ENCODE data around the gene CTNNBIP1. TPM values are rescaled to one million over a fixed set of nuclear protein-coding genes. Genes with fewer than 3 reads are reported as not detected.

Gene CTNNBIP1
- total and polyA plus RNA-seq, 4 experiments from 2014 or later: 6.3 to 10.1 (median 9.5) TPM

GRCh38 chr1:9886092-9886742 lies 23.9 kb downstream of the CTNNBIP1 start:
- intact Hi-C loops (cut with micrococcal nuclease): no loop called here
- CTCF ChIA-PET (ENCODE audit: partially characterized antibody): interaction anchor here (0.7 to 1.4 kb wide), 2 partner anchors 63 to 64 kb away, joined by 3 read pairs; no protein-coding TSS in a partner anchor

GRCh38 chr1:9884805-9885204 lies 25.3 kb downstream of the CTNNBIP1 start:
- ChIA-PET CTCF (ENCODE audit: partially characterized antibody) (interaction anchor here (1.0 to 2.0 kb wide), 3 partner anchors 16 to 301 kb away, joined by 3 to 5 read pairs (median 3); no protein-coding TSS in a partner anchor), POLR2A (ENCODE audit: partially characterized antibody) (no interaction called here)
- Histone ChIP-seq H3K36me3 (ENCODE audit: insufficient read depth, low read length) (no peaks in the 10 kb centered on the region), H3K27me3 (ENCODE audit: insufficient read depth, low read length) (no peaks in the 10 kb centered on the region), H3K9me3 (ENCODE audit: control insufficient read depth in 1 of 2, low read length in 2 of 2) (no peaks in the 10 kb centered on the region), H3K4me3 (ENCODE audit: low read length in 2 of 2) (no peak overlapping the region), H3K27ac (ENCODE audit: low read depth, low read length) (no peak overlapping the region), H3K4me1 (ENCODE audit: insufficient read depth, low read length) (peaks cover 15% of the 10 kb centered on the region)
- Mint-ChIP-seq H3K4me1 (peaks cover 7 to 19% (median 14%) of the 10 kb centered on the region in 4 donors), H3K36me3 (peaks cover 4% of the 10 kb centered on the region in 2 donors), H3K4me3 (no peak overlapping the region), H3K27ac (peak overlapping the region in 1 of 7 donors; percentile 18), H3K27me3 (no peaks in the 10 kb centered on the region), H3K9me3 (peaks cover 0 to 2% (median 0%) of the 10 kb centered on the region in 8 donors)
- DNase-seq: no peak
- intact Hi-C loops (cut with micrococcal nuclease): no loop called here

More at GRCh38 chr1:9886092-9886742, 23.9 kb downstream of the CTNNBIP1 start:
- H3K27ac ChIP-seq (ENCODE audit: low read depth, low read length): no peak overlapping the region
- H3K9me3 Mint-ChIP-seq: peaks cover 0 to 2% (median 0%) of the 10 kb centered on the region in 8 donors
- H3K4me3 ChIP-seq (ENCODE audit: low read length in 2 of 2): no peak overlapping the region
- peaks cover 15% of the 10 kb centered on the region for H3K4me1 ChIP-seq (ENCODE audit: insufficient read depth, low read length)
- H3K36me3 Mint-ChIP-seq: peaks cover 4% of the 10 kb centered on the region in 2 donors
- no peaks in the 10 kb centered on the region for H3K36me3 ChIP-seq (ENCODE audit: insufficient read depth, low read length)
- H3K27me3 Mint-ChIP-seq: no peaks in the 10 kb centered on the region
- peak overlapping the region in 1 of 7 donors; percentile 64 for H3K27ac Mint-ChIP-seq
- POLR2A ChIA-PET (ENCODE audit: partially characterized antibody): no interaction called here
- no peaks in the 10 kb centered on the region for H3K27me3 ChIP-seq (ENCODE audit: insufficient read depth, low read length)
- H3K9me3 ChIP-seq (ENCODE audit: control insufficient read depth in 1 of 2, low read length in 2 of 2): no peaks in the 10 kb centered on the region
- H3K4me1 Mint-ChIP-seq: peaks cover 7 to 19% (median 14%) of the 10 kb centered on the region in 4 donors
- no peak overlapping the region for H3K4me3 Mint-ChIP-seq
- DNase-seq: no peak

- POLR2A ChIA-PET (ENCODE audit: partially characterized antibody): no interaction called here
- peaks cover 0 to 2% (median 0%) of the 10 kb centered on the region in 8 donors for H3K9me3 Mint-ChIP-seq
- CTCF ChIA-PET (ENCODE audit: partially characterized antibody): interaction anchor here (0.8 to 2.0 kb wide), 4 partner anchors 9 to 300 kb away, joined by 3 to 5 read pairs (median 3); no protein-coding TSS in a partner anchor
Measured at GRCh38 chr1:9883585-9884449, 26.3 kb downstream of the CTNNBIP1 start.

GRCh38 chr1:9882945-9883303 lies 27.1 kb downstream of the CTNNBIP1 start:
- Mint-ChIP-seq H3K27me3 (no peaks in the 10 kb centered on the region), H3K27ac (peak overlapping the region in 5 of 7 donors; percentile 49 to 88 (median 77)), H3K36me3 (peaks cover 2 to 4% of the 10 kb centered on the region in 2 donors), H3K4me3 (no peak overlapping the region), H3K4me1 (peaks cover 7 to 16% (median 13%) of the 10 kb centered on the region in 4 donors), H3K9me3 (peaks cover 0 to 2% (median 0%) of the 10 kb centered on the region in 8 donors)
- Histone ChIP-seq H3K36me3 (ENCODE audit: insufficient read depth, low read length) (no peaks in the 10 kb centered on the region), H3K4me3 (ENCODE audit: low read length in 2 of 2) (no peak overlapping the region), H3K27ac (ENCODE audit: low read depth, low read length) (no peak overlapping the region), H3K4me1 (ENCODE audit: insufficient read depth, low read length) (peaks cover 15% of the 10 kb centered on the region), H3K9me3 (ENCODE audit: control insufficient read depth in 1 of 2, low read length in 2 of 2) (no peaks in the 10 kb centered on the region), H3K27me3 (ENCODE audit: insufficient read depth, low read length) (no peaks in the 10 kb centered on the region)
- no peak for DNase-seq
- CTCF ChIA-PET (ENCODE audit: partially characterized antibody): interaction anchor here (1.6 to 2.0 kb wide), 2 partner anchors 10 to 14 kb away, joined by 3 to 5 read pairs; no protein-coding TSS in a partner anchor
- POLR2A ChIA-PET (ENCODE audit: partially characterized antibody): no interaction called here
- intact Hi-C loops (cut with micrococcal nuclease): no loop called here

More at GRCh38 chr1:9883585-9884449, 26.3 kb downstream of the CTNNBIP1 start:
- intact Hi-C loops (cut with micrococcal nuclease): no loop called here
- no peaks in the 10 kb centered on the region for H3K27me3 Mint-ChIP-seq
- Histone ChIP-seq H3K9me3 (ENCODE audit: control insufficient read depth in 1 of 2, low read length in 2 of 2) (no peaks in the 10 kb centered on the region), H3K36me3 (ENCODE audit: insufficient read depth, low read length) (no peaks in the 10 kb centered on the region), H3K27me3 (ENCODE audit: insufficient read depth, low read length) (no peaks in the 10 kb centered on the region), H3K4me1 (ENCODE audit: insufficient read depth, low read length) (peaks cover 15% of the 10 kb centered on the region), H3K4me3 (ENCODE audit: low read length in 2 of 2) (no peak overlapping the region), H3K27ac (ENCODE audit: low read depth, low read length) (no peak overlapping the region)
- peak overlapping the region in 2 of 7 donors; percentile 18 to 48 for H3K27ac Mint-ChIP-seq
- DNase-seq: no peak
- H3K4me1 Mint-ChIP-seq: peaks cover 7 to 16% (median 13%) of the 10 kb centered on the region in 4 donors
- H3K36me3 Mint-ChIP-seq: peaks cover 2 to 4% of the 10 kb centered on the region in 2 donors
- H3K4me3 Mint-ChIP-seq: no peak overlapping the region

- H3K36me3 ChIP-seq (ENCODE audit: insufficient read depth, low read length): no peaks in the 10 kb centered on the region
- CTCF ChIA-PET (ENCODE audit: partially characterized antibody): interaction anchor here (1.6 to 2.0 kb wide), 2 partner anchors 10 to 14 kb away, joined by 3 to 5 read pairs; no protein-coding TSS in a partner anchor
- peaks cover 7 to 16% (median 13%) of the 10 kb centered on the region in 4 donors for H3K4me1 Mint-ChIP-seq
- peak in 1 of 5 donors; percentile 4 for DNase-seq
- H3K27ac Mint-ChIP-seq: peak overlapping the region; percentile 63 to 88 (median 77)
- H3K36me3 Mint-ChIP-seq: peaks cover 2 to 4% of the 10 kb centered on the region in 2 donors
- no peak overlapping the region for H3K27ac ChIP-seq (ENCODE audit: low read depth, low read length)
- intact Hi-C loops (cut with micrococcal nuclease): no loop called here
- no peaks in the 10 kb centered on the region for H3K27me3 ChIP-seq (ENCODE audit: insufficient read depth, low read length)
- no peaks in the 10 kb centered on the region for H3K9me3 ChIP-seq (ENCODE audit: control insufficient read depth in 1 of 2, low read length in 2 of 2)
- H3K4me1 ChIP-seq (ENCODE audit: insufficient read depth, low read length): peaks cover 15% of the 10 kb centered on the region
- peak overlapping the region in 5 of 8 donors; percentile 3 to 43 (median 7) for H3K4me3 Mint-ChIP-seq
- peaks cover 0 to 2% (median 0%) of the 10 kb centered on the region in 8 donors for H3K9me3 Mint-ChIP-seq
- no peaks in the 10 kb centered on the region for H3K27me3 Mint-ChIP-seq
- H3K4me3 ChIP-seq (ENCODE audit: low read length in 2 of 2): no peak overlapping the region
- POLR2A ChIA-PET (ENCODE audit: partially characterized antibody): no interaction called here
Measured at GRCh38 chr1:9882296-9882944, 27.6 kb downstream of the CTNNBIP1 start.

- no peaks in the 10 kb centered on the region for H3K27me3 ChIP-seq (ENCODE audit: insufficient read depth, low read length)
- peaks cover 0 to 2% (median 0%) of the 10 kb centered on the region in 8 donors for H3K9me3 Mint-ChIP-seq
- H3K27me3 Mint-ChIP-seq: no peaks in the 10 kb centered on the region
- intact Hi-C loops (cut with micrococcal nuclease): no loop called here
- no peaks in the 10 kb centered on the region for H3K36me3 ChIP-seq (ENCODE audit: insufficient read depth, low read length)
- peaks cover 7 to 16% (median 13%) of the 10 kb centered on the region in 4 donors for H3K4me1 Mint-ChIP-seq
- H3K27ac ChIP-seq (ENCODE audit: low read depth, low read length): no peak overlapping the region
- no peaks in the 10 kb centered on the region for H3K9me3 ChIP-seq (ENCODE audit: control insufficient read depth in 1 of 2, low read length in 2 of 2)
- POLR2A ChIA-PET (ENCODE audit: partially characterized antibody): no interaction called here
- H3K4me1 ChIP-seq (ENCODE audit: insufficient read depth, low read length): peaks cover 15% of the 10 kb centered on the region
- CTCF ChIA-PET (ENCODE audit: partially characterized antibody): no interaction called here
- H3K4me3 ChIP-seq (ENCODE audit: low read length in 2 of 2): no peak overlapping the region
- H3K36me3 Mint-ChIP-seq: peaks cover 1 to 2% of the 10 kb centered on the region in 2 donors
- DNase-seq: no peak
- peak overlapping the region in 6 of 7 donors; percentile 63 to 88 (median 76) for H3K27ac Mint-ChIP-seq
- peak overlapping the region in 3 of 8 donors; percentile 3 to 18 (median 8) for H3K4me3 Mint-ChIP-seq
Measured at GRCh38 chr1:9881838-9882249, 28.2 kb downstream of the CTNNBIP1 start.
